Gastroesophageal sphincter (tissue), 3 donors: ENCODE results near the gene KIF16B.

ENCODE experiments used
- POLR2A ChIP-seq, 2 donors: fragments of 450-650 bp; IDR thresholded peaks; one replicate each; pipeline ENCODE4 v1.6.1; 2017; ENCODE audit warnings: antibody characterized with exemption in 2 of 2, mild to moderate bottlenecking in 2 of 2, moderate library complexity in 1 of 2
- TF ChIP-seq, protein P1 (sequence below), 4 experiments: fragments of 200-600 bp in 2 of 4; fragments of 450-650 bp in 2 of 4; sonication (generic) in 1 of 4; IDR thresholded peaks; one replicate each; pipeline ENCODE4 v1.5.1; 2017 to 2019; ENCODE audit warnings: antibody characterized with exemption in 4 of 4, mild to moderate bottlenecking in 2 of 4, moderate library complexity in 2 of 4

DNA sequence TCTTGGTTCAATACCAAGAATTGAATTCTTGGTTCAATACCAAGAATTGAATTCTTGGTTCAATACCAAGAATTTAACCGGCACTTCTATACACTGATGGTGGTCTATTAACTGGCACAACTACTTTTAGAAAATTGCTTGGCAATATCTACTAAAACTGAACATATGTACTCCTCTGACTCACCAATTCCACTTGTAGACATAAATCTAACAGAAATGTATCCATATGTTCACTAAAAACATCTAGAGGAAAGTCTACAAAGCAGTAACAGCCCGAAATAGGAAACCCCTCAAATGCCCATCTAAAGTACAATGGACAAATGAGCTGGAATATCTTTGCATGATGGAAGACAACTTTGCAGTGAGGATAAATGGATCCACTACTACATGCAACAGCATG is 71.9 kb downstream of the KIF16B start:
- no peak for TF ChIP-seq POLR2A (IDR thresholded peaks at IDR 0.05)
- TF ChIP-seq, protein P1, sequence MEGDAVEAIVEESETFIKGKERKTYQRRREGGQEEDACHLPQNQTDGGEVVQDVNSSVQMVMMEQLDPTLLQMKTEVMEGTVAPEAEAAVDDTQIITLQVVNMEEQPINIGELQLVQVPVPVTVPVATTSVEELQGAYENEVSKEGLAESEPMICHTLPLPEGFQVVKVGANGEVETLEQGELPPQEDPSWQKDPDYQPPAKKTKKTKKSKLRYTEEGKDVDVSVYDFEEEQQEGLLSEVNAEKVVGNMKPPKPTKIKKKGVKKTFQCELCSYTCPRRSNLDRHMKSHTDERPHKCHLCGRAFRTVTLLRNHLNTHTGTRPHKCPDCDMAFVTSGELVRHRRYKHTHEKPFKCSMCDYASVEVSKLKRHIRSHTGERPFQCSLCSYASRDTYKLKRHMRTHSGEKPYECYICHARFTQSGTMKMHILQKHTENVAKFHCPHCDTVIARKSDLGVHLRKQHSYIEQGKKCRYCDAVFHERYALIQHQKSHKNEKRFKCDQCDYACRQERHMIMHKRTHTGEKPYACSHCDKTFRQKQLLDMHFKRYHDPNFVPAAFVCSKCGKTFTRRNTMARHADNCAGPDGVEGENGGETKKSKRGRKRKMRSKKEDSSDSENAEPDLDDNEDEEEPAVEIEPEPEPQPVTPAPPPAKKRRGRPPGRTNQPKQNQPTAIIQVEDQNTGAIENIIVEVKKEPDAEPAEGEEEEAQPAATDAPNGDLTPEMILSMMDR (IDR thresholded peaks at IDR 0.05) = no peak
